Activated CD4-positive, CD25-positive, alpha-beta regulatory T cell treated with anti-CD3 and anti-CD28 coated beads, Interleukin-2, amount 50 U/mL, for 16 hours (primary cell): ENCODE measurements around the gene KIR2DL1.
"Not testable (repeated sequence)": the region's sequence is repeated elsewhere in the genome, so short reads cannot be mapped to it uniquely, and the experiment has no call there.

ENCODE experiments used
- DNase-seq: peaks from one replicate; pipeline ENCODE4 v3.0.0-alpha.2; 2020; ENCODE audit warnings: low read depth, low spot score

KIR2DL1 gene

DNA sequence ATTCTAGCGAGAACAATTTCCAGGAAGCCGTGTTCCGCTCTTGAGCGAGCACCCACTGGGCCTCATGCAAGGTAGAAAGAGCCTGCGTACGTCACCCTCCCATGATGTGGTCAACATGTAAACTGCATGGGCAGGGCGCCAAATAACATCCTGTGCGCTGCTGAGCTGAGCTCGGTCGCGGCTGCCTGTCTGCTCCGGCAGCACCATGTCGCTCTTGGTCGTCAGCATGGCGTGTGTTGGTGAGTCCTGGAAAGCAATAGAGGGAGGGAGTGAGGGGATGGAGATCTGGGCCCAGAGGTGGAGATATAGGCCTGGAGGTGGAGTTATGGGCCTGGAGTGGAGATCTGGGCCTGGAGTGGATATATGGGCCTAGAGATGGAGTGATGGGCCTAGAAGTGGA is at the start of gene KIR2DL1:
TSS of gene KIR2DL1 (plus strand) at position 148 of the 400 bp plus-strand sequence. CDS start at position 206, 58 bp downstream.
- DNase-seq: not testable (repeated sequence)

- DNase-seq: no peak
These were observed 45.5 kb upstream of the KIR2DL1 start, which contains the start of gene KIR3DL3 for GRCh38 chr19:54724142-54724541. Gene KIR3DL3, plus strand, starts transcription at chr19:54724442. Its CDS starts 55 bp downstream, at chr19:54724497.

DNA sequence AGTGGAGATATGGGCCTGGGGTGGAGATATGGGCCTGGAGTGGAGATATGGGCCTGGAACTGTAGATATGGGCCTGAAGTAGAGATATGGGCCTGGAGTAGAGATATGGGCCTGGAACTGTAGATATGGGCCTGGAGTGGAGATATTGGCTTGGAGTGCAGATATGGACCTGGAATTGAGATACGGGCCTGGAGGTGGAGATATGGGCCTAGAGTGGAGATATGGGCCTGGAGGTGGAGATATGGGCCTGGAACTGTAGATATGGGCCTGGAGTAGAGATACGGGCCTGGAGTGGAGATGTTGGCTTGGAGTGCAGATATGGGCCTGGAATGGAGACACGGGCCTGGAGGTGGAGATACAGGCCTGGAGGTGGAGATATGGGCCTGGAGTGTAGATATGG is 44.9 kb upstream of the KIR2DL1 start:
- DNase-seq: no peak

- DNase-seq: no peak
These were observed 44.3 kb upstream of the KIR2DL1 start for GRCh38 chr19:54725321-54725720.

- DNase-seq: no peak
These were observed 42.0 kb upstream of the KIR2DL1 start for GRCh38 chr19:54727562-54727961.

- DNase-seq: no peak
These were observed 41.4 kb upstream of the KIR2DL1 start for GRCh38 chr19:54728167-54728566.

DNA sequence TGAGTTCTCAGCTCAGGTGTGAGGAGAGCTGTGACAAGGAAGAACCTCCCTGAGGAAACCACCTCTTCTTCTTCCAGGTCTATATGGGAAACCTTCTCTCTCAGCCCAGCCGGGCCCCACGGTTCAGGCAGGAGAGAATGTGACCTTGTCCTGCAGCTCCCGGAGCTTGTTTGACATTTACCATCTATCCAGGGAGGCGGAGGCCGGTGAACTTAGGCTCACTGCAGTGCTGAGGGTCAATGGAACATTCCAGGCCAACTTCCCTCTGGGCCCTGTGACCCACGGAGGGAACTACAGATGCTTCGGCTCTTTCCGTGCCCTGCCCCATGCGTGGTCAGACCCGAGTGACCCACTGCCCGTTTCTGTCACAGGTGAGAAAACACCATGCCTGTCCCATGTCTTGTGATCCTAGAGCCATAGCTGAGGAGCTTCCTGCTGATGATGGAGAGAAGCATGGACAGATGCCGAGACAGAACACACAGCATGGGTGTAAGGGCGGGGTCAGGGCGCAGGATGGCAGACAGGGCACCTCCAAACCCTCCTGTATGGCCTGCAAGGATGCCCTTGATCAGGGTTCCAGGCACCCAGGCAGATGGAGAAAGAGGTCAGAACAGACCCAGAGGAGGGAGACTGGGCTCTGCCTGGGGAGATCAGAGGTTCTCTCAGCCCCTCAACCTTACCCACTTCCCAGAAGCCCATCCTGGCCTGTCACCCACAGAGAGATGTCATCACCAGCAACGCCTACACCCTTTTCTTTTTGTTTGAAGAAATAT is 40.0 kb upstream of the KIR2DL1 start:
- DNase-seq: no peak

DNA sequence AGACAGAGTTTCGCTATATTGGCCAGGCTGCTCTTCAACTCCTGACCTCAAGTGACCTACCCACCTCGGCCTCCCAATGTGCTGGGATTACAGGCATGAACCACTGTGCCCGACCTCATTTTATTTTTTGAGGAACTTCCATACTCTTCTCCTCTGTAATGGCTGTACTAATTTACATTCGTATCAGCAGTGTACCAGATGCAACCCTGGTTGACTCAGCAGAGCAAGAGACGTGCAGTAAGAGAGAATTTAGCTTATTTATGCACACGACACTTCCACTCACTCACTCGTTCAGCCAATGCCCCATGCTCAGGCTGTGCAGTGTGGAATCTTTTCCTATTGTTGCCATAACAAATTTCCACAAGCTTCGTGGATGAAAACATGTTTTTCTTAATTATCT is 38.4 kb upstream of the KIR2DL1 start:
- no peak for DNase-seq

GRCh38 chr19:54738306-54738705 is 31.3 kb upstream of the KIR2DL1 start, which contains the start of gene KIR2DL3:
Gene KIR2DL3, plus strand, starts transcription at chr19:54738513. Its CDS starts 33 bp downstream, at chr19:54738546.
- not testable (repeated sequence) for DNase-seq

GRCh38 chr19:54738715-54739114 is 30.9 kb upstream of the KIR2DL1 start:
- DNase-seq: no peak

- DNase-seq: no peak
These were observed 29.8 kb upstream of the KIR2DL1 start for GRCh38 chr19:54739587-54740497.

GRCh38 chr19:54741950-54742349 is 27.6 kb upstream of the KIR2DL1 start:
- DNase-seq: not testable (repeated sequence)

DNA sequence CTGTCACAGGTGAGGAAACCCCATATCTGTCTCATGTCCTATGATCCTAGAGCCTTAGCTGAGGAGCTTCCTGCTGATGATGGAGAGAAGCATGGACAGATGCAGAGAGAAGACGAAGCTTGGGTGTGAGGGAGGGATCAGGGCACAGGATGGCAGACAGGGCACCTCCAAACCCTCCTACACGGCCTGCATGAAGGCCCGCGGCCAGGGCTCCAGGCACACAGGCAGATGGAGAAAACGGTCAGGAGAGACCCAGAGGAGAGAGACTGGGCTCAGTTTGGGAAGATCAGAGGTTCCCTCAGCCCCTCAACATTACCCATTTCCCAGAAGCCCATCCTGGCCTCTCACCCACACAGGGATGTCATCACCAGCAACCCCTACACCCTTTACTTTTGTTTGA is 25.5 kb upstream of the KIR2DL1 start:
- DNase-seq: not testable (repeated sequence)

DNA sequence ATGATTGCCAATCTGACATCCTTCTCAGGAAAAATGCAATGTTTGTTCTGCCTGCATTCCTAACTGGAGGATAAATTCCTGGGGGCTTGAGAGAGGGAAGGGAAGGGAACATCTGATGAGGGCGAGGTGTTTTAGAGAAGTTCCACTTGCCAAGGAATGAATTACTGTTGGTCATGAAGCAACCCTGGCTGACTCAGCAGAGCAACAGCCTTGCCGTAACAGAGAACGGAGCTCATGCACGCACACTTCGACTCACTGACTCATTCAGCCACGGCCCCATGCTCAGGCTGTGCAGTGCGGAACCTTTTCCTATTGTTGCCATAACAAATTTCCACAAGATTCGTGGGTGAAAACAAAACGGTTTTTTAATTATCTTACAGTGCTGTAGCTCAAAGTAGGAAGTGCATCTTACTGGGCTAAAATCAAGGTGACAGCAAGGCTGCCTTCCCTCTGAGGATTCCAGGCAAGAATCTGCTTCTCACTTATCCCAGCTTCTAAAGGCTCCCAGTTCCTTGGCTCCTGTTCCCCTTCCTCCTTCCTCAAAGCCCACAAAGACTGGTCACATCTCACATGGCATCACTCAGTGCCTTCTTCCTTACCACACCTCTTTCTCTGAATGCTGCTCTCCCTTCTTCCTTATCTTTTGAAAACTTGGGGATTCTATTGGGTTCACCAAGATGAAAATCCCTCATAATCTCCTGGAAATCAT is 21.8 kb upstream of the KIR2DL1 start:
- not testable (repeated sequence) for DNase-seq

DNA sequence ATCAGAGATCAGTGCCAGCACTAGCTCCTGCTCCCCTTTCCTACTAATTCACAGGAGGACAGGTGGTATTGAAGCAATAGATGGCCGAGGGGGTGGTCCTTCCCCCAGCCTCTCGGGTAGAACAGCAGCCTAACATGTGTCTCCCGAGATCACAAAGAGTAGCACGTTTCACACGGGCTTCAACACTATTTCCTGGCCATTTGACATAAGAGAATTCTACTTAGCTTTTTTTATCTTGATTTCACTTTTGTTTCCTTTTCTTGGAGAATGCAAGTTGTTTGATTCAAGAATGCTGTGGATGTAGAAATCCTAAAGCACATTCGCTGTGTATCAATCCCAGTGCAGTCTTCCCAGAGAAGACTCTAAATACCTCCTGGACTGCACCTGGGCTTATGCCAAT is 19.3 kb upstream of the KIR2DL1 start:
- DNase-seq: not testable (repeated sequence)

- not testable (repeated sequence) for DNase-seq
These were observed 13.1 kb upstream of the KIR2DL1 start for GRCh38 chr19:54756204-54757110.

DNA sequence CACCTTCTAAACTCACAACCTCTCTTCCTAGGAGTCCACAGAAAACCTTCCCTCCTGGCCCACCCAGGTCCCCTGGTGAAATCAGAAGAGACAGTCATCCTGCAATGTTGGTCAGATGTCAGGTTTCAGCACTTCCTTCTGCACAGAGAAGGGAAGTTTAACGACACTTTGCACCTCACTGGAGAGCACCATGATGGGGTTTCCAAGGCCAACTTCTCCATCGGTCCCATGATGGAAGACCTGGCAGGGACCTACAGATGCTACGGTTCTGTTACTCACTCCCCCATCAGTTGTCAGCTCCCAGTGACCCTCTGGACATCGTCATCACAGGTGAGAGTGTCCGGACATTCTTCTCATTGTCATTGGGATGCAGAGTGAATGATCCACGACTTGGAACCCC is 11.0 kb upstream of the KIR2DL1 start:
- DNase-seq: not testable (repeated sequence)

- DNase-seq: not testable (repeated sequence)
These were observed 5.4 kb upstream of the KIR2DL1 start for GRCh38 chr19:54764219-54764618.

GRCh38 chr19:54766464-54766863 is 3.1 kb upstream of the KIR2DL1 start:
- not testable (repeated sequence) for DNase-seq

DNA sequence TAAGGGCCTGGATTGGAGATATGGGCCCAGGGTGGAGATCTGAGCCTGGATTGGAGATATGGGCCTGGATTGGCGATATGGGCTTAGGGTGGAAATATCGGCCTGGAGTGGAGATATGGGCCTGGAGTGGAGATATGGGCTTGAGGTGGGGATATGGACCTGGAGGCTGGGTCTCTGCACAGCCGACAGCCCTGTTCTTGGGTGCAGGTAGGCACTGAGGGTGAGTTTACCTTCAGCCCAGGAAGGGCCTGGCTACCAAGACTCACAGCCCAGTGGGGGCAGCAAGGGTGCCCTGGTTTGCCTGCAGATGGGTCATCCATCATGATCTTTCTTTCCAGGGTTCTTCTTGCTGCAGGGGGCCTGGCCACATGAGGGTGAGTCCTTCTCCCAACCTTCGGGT is 918 bp downstream of the KIR2DL1 start:
- DNase-seq: not testable (repeated sequence)
